Endothelial cell of umbilical vein (primary cell): Measurements from ENCODE around the gene MTRR.

ENCODE experiments used
- EZH2 ChIP-seq: IDR thresholded peaks from 2 replicates; pipeline ENCODE4 v1.6.1; 2012; ENCODE audit warnings: borderline replicate concordance, low read depth, mild to moderate bottlenecking, moderate library complexity, low read length, inconsistent platforms; ENCODE audit not compliant: severe bottlenecking
- POLR2A ChIP-seq: IDR thresholded peaks from 2 replicates; pipeline ENCODE4 v1.6.1; 2012; ENCODE audit warnings: low read depth, mild to moderate bottlenecking, control low read depth, low read length
- POLR2AphosphoS5 ChIP-seq: IDR thresholded peaks from 2 replicates; pipeline ENCODE4 v1.6.1; 2012; ENCODE audit warnings: low read depth, mild to moderate bottlenecking, control low read depth, low read length, moderate library complexity; ENCODE audit not compliant: insufficient read depth
- TF ChIP-seq, protein P1 (sequence below), 2 donors: IDR thresholded peaks; 1 replicate in 1 of 2; 2 replicates in 1 of 2; pipeline ENCODE4 v1.5.1; 2011; ENCODE audit warnings: low read length in 2 of 2, mild to moderate bottlenecking in 2 of 2, moderate library complexity in 2 of 2, control low read depth in 1 of 2, inconsistent platforms in 1 of 2, low read depth in 1 of 2; ENCODE audit not compliant: insufficient read depth in 1 of 2; ENCODE audit errors: extremely low read depth in 1 of 2

DNA sequence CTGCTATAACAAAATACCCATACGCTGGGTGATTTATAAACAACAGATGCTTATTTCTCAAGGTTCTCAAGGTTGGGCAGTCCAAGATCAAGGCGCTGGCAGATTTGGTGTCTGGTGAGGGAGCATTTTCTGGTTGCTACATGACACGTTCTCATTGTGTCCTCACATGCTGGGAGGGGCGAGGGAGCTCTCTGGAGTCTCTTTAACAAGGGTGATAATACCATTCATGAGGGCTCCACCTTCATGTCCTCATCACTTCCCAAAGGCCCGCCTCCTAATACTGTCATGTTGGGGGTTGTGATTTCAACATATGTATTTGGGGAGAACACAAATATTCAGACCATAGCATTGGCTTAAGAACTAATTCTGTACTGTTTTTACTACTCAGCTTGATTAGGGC lies 22.6 kb upstream of the MTRR start:
- TF ChIP-seq, protein P1, sequence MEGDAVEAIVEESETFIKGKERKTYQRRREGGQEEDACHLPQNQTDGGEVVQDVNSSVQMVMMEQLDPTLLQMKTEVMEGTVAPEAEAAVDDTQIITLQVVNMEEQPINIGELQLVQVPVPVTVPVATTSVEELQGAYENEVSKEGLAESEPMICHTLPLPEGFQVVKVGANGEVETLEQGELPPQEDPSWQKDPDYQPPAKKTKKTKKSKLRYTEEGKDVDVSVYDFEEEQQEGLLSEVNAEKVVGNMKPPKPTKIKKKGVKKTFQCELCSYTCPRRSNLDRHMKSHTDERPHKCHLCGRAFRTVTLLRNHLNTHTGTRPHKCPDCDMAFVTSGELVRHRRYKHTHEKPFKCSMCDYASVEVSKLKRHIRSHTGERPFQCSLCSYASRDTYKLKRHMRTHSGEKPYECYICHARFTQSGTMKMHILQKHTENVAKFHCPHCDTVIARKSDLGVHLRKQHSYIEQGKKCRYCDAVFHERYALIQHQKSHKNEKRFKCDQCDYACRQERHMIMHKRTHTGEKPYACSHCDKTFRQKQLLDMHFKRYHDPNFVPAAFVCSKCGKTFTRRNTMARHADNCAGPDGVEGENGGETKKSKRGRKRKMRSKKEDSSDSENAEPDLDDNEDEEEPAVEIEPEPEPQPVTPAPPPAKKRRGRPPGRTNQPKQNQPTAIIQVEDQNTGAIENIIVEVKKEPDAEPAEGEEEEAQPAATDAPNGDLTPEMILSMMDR (IDR thresholded peaks at IDR 0.05; ENCODE audit: extremely low read depth in 1 of 2, insufficient read depth in 1 of 2, low read depth in 1 of 2, low read length in 2 of 2) = no peak
- TF ChIP-seq POLR2A (no peak), EZH2 (no peak), POLR2AphosphoS5 (no peak)
